WTC11 (cell line): ENCODE data around the gene DLX6. TPM values are rescaled to one million over a fixed set of nuclear protein-coding genes. Genes with fewer than 3 reads are reported as not detected.

Experiments
- ATAC-seq: fragments of 200-7000 bp; cut with Tn5 transposase; 2 replicates; pipeline ENCODE4 v1.10.0; 2021; ENCODE audit warnings: mild to moderate bottlenecking, moderate library complexity
- CTCF ChIA-PET: fragments of 300-600 bp; sonication (Branson Sonifier 250); formaldehyde crosslinking; loops from one replicate; lab custom pipeline; 2021; ENCODE audit warnings: antibody characterized with exemption; lab: Charles Lee
- POLR2A ChIA-PET: fragments of 350-600 bp; sonication (Branson Sonifier 250); formaldehyde crosslinking; loops from one replicate; lab custom pipeline; 2021; ENCODE audit warnings: antibody characterized with exemption; lab: Charles Lee
- DNase-seq: peaks from one replicate; pipeline ENCODE4 v3.0.0; 2021; ENCODE audit warnings: low spot score
- H3K27ac Mint-ChIP-seq: 2 replicates; pipeline ENCODE4 v1.8.0; 2021; ENCODE audit warnings: mixed read lengths
- H3K27me3 Mint-ChIP-seq: 2 replicates; pipeline ENCODE4 v1.8.0; 2021; ENCODE audit warnings: low read depth, mild to moderate bottlenecking, moderate library complexity, mixed read lengths
- H3K36me3 Mint-ChIP-seq: 2 replicates; pipeline ENCODE4 v1.8.0; 2021; ENCODE audit warnings: mixed read lengths
- H3K4me1 Mint-ChIP-seq: 2 replicates; pipeline ENCODE4 v1.8.0; 2022; ENCODE audit warnings: mixed read lengths
- H3K4me3 Mint-ChIP-seq: 2 replicates; pipeline ENCODE4 v1.8.0; 2021; ENCODE audit warnings: mild to moderate bottlenecking, moderate library complexity, mixed read lengths
- H3K9me3 Mint-ChIP-seq: 2 replicates; pipeline ENCODE4 v1.8.0; 2021; ENCODE audit warnings: mixed read lengths
- ATF2 ChIP-seq: sonication (generic); formaldehyde crosslinking; IDR thresholded peaks from 2 replicates; pipeline ENCODE4 v1.8.1; 2022; ENCODE audit warnings: low read depth, missing genetic modification reagents, borderline replicate concordance
- CREM ChIP-seq: sonication (generic); formaldehyde crosslinking; IDR thresholded peaks from 2 replicates; pipeline ENCODE4 v1.8.1; 2022; ENCODE audit warnings: mild to moderate bottlenecking, missing genetic modification reagents, moderate library complexity
- HMGXB4 ChIP-seq: sonication (generic); formaldehyde crosslinking; IDR thresholded peaks from 2 replicates; pipeline ENCODE4 v1.8.1; 2023; ENCODE audit warnings: mild to moderate bottlenecking, moderate library complexity, missing genetic modification reagents
- JAZF1 ChIP-seq: fragments of 250-450 bp; sonication (Bioruptor Pico); IDR thresholded peaks from 2 replicates; pipeline ENCODE4 v1.9.0; 2021; ENCODE audit warnings: moderate library complexity, mild to moderate bottlenecking, inconsistent platforms
- KAT7 ChIP-seq: sonication (generic); formaldehyde crosslinking; IDR thresholded peaks from 2 replicates; pipeline ENCODE4 v1.8.1; 2023; ENCODE audit warnings: missing genetic modification reagents, mild to moderate bottlenecking, borderline replicate concordance
- NR2C2 ChIP-seq: sonication (generic); formaldehyde crosslinking; IDR thresholded peaks from 2 replicates; pipeline ENCODE4 v1.8.0; 2022; ENCODE audit warnings: mild to moderate bottlenecking, missing genetic modification reagents
- OVOL2 ChIP-seq: fragments of 250-450 bp; sonication (Bioruptor Pico); IDR thresholded peaks from 2 replicates; pipeline ENCODE4 v1.9.0; 2021; ENCODE audit warnings: mild to moderate bottlenecking, borderline replicate concordance
- PRDM15 ChIP-seq: sonication (generic); formaldehyde crosslinking; IDR thresholded peaks from 2 replicates; pipeline ENCODE4 v1.8.0; 2022; ENCODE audit warnings: missing genetic modification reagents
- SOX15 ChIP-seq: fragments of 250-450 bp; sonication (Bioruptor Pico); IDR thresholded peaks from 2 replicates; pipeline ENCODE4 v1.9.0; 2021; ENCODE audit warnings: mild to moderate bottlenecking
- TEAD1 ChIP-seq: sonication (generic); formaldehyde crosslinking; IDR thresholded peaks from 2 replicates; pipeline ENCODE4 v1.8.0; 2022; ENCODE audit warnings: mild to moderate bottlenecking, missing genetic modification reagents
- USF2 ChIP-seq: sonication (generic); formaldehyde crosslinking; IDR thresholded peaks from 2 replicates; pipeline ENCODE4 v1.8.1; 2023; ENCODE audit warnings: mild to moderate bottlenecking, missing genetic modification reagents, moderate library complexity
- ZNF138 ChIP-seq: sonication (generic); formaldehyde crosslinking; conservative IDR thresholded peaks from 2 replicates; pipeline ENCODE4 v1.8.1; 2022; ENCODE audit warnings: mild to moderate bottlenecking, moderate library complexity, missing genetic modification reagents
- ZNF317 ChIP-seq: sonication (generic); formaldehyde crosslinking; IDR thresholded peaks from 2 replicates; pipeline ENCODE4 v1.8.1; 2023; ENCODE audit warnings: low read depth, mild to moderate bottlenecking, moderate library complexity, missing genetic modification reagents, borderline replicate concordance
- ZNF423 ChIP-seq: fragments of 250-450 bp; sonication (Bioruptor Pico); IDR thresholded peaks from 2 replicates; pipeline ENCODE4 v2.1.2; 2022; ENCODE audit warnings: mild to moderate bottlenecking, moderate library complexity
- total RNA-seq: library from RNA; stranded (reverse); gene quantifications from 3 replicates; pipeline ENCODE4 v1.2.3, GENCODE V29; 2021
- TF ChIP-seq, protein P1 (sequence below): fragments of 250-450 bp; sonication (Bioruptor Pico); IDR thresholded peaks from 2 replicates; pipeline ENCODE4 v1.9.0; 2021; ENCODE audit warnings: mild to moderate bottlenecking, borderline replicate concordance
- TF ChIP-seq, protein P2 (sequence below): sonication (generic); formaldehyde crosslinking; IDR thresholded peaks from 2 replicates; pipeline ENCODE4 v1.8.1; 2022; ENCODE audit warnings: mild to moderate bottlenecking, moderate library complexity, missing genetic modification reagents

DLX6 gene
- total RNA-seq, 1 experiment from 2014 or later = 0.09 TPM

GRCh38 chr7:97003262-97004246 lies 1.8 kb upstream of the DLX6 start:
- CTCF ChIA-PET = interaction anchor here (2.4 to 2.8 kb wide), 2 partner anchors 18 to 24 kb away, joined by 11 read pairs; no protein-coding TSS in a partner anchor
- H3K36me3 Mint-ChIP-seq = peaks cover 3% of the 10 kb centered on the region; the same call in 1 of the 2 replicates
- DNase-seq (no peak), ATAC-seq (no peak)
- no peak overlapping the region for H3K27ac Mint-ChIP-seq
- peaks cover 58% of the 10 kb centered on the region for H3K4me1 Mint-ChIP-seq
- no peak for TF ChIP-seq JAZF1 (CRISPR knock-in tag)
- TF ChIP-seq, protein P1, sequence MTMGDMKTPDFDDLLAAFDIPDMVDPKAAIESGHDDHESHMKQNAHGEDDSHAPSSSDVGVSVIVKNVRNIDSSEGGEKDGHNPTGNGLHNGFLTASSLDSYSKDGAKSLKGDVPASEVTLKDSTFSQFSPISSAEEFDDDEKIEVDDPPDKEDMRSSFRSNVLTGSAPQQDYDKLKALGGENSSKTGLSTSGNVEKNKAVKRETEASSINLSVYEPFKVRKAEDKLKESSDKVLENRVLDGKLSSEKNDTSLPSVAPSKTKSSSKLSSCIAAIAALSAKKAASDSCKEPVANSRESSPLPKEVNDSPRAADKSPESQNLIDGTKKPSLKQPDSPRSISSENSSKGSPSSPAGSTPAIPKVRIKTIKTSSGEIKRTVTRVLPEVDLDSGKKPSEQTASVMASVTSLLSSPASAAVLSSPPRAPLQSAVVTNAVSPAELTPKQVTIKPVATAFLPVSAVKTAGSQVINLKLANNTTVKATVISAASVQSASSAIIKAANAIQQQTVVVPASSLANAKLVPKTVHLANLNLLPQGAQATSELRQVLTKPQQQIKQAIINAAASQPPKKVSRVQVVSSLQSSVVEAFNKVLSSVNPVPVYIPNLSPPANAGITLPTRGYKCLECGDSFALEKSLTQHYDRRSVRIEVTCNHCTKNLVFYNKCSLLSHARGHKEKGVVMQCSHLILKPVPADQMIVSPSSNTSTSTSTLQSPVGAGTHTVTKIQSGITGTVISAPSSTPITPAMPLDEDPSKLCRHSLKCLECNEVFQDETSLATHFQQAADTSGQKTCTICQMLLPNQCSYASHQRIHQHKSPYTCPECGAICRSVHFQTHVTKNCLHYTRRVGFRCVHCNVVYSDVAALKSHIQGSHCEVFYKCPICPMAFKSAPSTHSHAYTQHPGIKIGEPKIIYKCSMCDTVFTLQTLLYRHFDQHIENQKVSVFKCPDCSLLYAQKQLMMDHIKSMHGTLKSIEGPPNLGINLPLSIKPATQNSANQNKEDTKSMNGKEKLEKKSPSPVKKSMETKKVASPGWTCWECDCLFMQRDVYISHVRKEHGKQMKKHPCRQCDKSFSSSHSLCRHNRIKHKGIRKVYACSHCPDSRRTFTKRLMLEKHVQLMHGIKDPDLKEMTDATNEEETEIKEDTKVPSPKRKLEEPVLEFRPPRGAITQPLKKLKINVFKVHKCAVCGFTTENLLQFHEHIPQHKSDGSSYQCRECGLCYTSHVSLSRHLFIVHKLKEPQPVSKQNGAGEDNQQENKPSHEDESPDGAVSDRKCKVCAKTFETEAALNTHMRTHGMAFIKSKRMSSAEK (CRISPR knock-in tag) = no peak
- TF ChIP-seq ZNF317 = no peak
- TF ChIP-seq USF2 (CRISPR knock-in tag) = no peak
- TF ChIP-seq HMGXB4 (CRISPR knock-in tag) = no peak
- no peak for TF ChIP-seq SOX15 (CRISPR knock-in tag)
- no peak for TF ChIP-seq OVOL2
- no peak for TF ChIP-seq ATF2 (CRISPR knock-in tag)
- no peak for TF ChIP-seq KAT7 (CRISPR knock-in tag)
- no peak for TF ChIP-seq NR2C2
- POLR2A ChIA-PET = no interaction called here
- no peaks in the 10 kb centered on the region for H3K9me3 Mint-ChIP-seq
- H3K4me3 Mint-ChIP-seq = peak overlapping the region; percentile 24
- peaks cover 97% of the 10 kb centered on the region for H3K27me3 Mint-ChIP-seq

GRCh38 chr7:97004247-97005182 lies 838 bp upstream of the DLX6 start:
- H3K27me3 Mint-ChIP-seq = peaks cover 97% of the 10 kb centered on the region
- H3K9me3 Mint-ChIP-seq = no peaks in the 10 kb centered on the region
- H3K36me3 Mint-ChIP-seq = peaks cover 3% of the 10 kb centered on the region; the same call in 1 of the 2 replicates
- ChIA-PET CTCF (interaction anchor here (1.5 to 3.2 kb wide), 4 partner anchors 12 to 23 kb away, joined by 11 to 31 read pairs (median 18); no protein-coding TSS in a partner anchor), POLR2A (interaction anchor here (2.2 to 3.1 kb wide), 2 partner anchors 17 to 23 kb away, joined by 7 to 19 read pairs; no protein-coding TSS in a partner anchor)
- ATAC-seq = no peak
- H3K4me1 Mint-ChIP-seq = peaks cover 50% of the 10 kb centered on the region
- H3K4me3 Mint-ChIP-seq = peak overlapping the region; percentile 73
- no peak for DNase-seq
- no peak overlapping the region for H3K27ac Mint-ChIP-seq
- TF ChIP-seq USF2 (CRISPR knock-in tag) (no peak), ZNF423 (no peak), TEAD1 (CRISPR knock-in tag) (no peak), PRDM15 (CRISPR knock-in tag) (no peak), CREM (CRISPR knock-in tag) (no peak), ZNF138 (CRISPR knock-in tag) (no peak)
- TF ChIP-seq, protein P2, sequence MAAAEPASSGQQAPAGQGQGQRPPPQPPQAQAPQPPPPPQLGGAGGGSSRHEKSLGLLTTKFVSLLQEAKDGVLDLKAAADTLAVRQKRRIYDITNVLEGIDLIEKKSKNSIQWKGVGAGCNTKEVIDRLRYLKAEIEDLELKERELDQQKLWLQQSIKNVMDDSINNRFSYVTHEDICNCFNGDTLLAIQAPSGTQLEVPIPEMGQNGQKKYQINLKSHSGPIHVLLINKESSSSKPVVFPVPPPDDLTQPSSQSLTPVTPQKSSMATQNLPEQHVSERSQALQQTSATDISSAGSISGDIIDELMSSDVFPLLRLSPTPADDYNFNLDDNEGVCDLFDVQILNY (CRISPR knock-in tag) = no peak
